Islet of Langerhans (tissue), 1 donor: ENCODE results near the gene ARHGEF6.
"Not testable (repeated sequence)": the region's sequence is repeated elsewhere in the genome, so short reads cannot be mapped to it uniquely, and the experiment has no call there.

Experiments
- FAIRE-seq: peaks from one replicate; lab custom pipeline; 2011; peaks lifted over from hg19 to GRCh38; lab: Jason Lieb, UNC

Gene ARHGEF6, protein sequence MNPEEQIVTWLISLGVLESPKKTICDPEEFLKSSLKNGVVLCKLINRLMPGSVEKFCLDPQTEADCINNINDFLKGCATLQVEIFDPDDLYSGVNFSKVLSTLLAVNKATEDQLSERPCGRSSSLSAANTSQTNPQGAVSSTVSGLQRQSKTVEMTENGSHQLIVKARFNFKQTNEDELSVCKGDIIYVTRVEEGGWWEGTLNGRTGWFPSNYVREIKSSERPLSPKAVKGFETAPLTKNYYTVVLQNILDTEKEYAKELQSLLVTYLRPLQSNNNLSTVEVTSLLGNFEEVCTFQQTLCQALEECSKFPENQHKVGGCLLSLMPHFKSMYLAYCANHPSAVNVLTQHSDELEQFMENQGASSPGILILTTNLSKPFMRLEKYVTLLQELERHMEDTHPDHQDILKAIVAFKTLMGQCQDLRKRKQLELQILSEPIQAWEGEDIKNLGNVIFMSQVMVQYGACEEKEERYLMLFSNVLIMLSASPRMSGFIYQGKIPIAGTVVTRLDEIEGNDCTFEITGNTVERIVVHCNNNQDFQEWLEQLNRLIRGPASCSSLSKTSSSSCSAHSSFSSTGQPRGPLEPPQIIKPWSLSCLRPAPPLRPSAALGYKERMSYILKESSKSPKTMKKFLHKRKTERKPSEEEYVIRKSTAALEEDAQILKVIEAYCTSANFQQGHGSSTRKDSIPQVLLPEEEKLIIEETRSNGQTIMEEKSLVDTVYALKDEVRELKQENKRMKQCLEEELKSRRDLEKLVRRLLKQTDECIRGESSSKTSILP

GRCh38 chrX:136780763-136781162, at the start of gene ARHGEF6:
TSS of gene ARHGEF6 (minus strand) at chrX:136780932. CDS start at chrX:136780882, 50 bp downstream.
- no peak for FAIRE-seq

DNA sequence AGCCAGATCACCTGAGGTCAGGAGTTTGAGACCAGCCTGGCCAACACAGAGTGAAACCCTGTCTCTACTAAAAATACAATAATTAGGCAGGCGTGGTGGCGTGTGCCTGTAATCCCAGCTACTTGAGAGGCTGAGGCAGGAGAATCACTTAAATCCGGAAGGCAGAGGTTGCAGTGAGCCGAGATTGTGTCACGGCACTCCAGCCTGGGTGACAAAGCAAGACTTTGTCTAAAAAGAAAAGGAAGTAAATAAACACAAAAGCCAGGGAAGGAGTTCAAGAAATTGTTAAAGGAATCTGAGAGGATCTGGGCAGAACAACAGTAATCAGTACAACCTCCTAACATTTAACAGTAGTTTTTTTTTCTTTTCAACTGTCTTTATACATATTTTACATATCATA, 48.7 kb upstream of the ARHGEF6 start:
- no peak for FAIRE-seq

DNA sequence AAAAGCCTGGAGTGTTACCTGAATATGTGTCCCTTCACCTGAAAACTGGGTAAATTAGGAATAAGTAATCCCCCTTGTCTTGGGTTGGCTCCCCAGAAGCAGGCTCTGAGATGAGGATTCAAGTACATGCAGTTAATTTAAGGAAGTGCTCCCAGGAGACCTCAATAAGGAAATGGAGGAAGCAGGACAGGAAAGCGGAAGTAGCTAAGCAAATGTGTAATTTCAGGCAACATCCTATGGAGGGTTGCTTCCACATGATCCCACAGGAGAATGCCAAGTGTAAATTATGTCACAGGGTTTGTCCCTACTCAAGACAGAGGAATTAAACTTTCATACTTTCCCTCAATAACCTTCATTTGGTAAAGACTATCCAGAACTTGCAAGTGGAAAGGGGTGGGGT, 48.1 kb upstream of the ARHGEF6 start:
- no peak for FAIRE-seq

GRCh38 chrX:136827026-136827425, 46.3 kb upstream of the ARHGEF6 start:
- no peak for FAIRE-seq

DNA sequence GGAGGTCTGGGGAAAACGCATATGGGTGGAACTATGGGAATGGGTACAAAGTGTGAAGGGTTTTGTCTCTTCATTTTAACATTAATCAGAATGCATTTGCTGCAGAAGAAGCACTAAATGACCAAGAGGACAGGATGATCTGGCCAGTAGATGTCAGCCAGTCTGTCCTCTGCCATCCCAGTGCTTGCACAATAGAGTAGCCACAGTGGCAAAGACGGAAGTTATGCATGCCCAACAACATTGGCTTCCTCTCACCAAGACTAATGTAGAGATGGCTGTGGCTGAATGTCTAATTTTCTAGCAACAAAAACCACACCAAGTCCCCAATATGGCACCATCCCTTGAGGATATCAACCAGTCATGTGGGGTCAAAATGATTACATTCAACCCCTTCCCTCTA, 45.0 kb upstream of the ARHGEF6 start:
- FAIRE-seq = no peak

- no peak for FAIRE-seq
Observed at GRCh38 chrX:136823175-136823574, 42.4 kb upstream of the ARHGEF6 start.

GRCh38 chrX:136822337-136823095, 41.8 kb upstream of the ARHGEF6 start:
- FAIRE-seq = no peak

DNA sequence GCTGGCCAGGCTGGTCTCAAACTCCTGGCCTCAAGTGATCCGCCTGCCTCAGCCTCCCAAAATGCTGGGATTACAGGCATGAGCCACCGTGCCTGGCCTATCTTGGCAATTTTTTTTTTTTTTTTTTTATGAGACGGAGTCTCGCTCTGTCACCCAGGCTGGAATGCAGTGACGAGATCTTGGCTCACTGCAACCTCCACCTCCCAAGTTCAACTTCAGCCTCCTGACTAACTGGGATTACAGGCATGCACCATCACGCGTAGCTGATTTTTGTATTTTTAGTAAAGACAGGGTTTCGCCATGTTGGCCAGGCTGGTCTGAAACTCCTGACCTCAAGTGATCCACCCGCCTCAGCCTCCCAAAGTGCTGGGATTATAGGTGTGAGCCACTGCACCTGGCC, 39.0 kb upstream of the ARHGEF6 start:
- not testable (repeated sequence) for FAIRE-seq

- no peak for FAIRE-seq
Observed at GRCh38 chrX:136819031-136819703, 38.4 kb upstream of the ARHGEF6 start.

- no peak for FAIRE-seq
Observed at GRCh38 chrX:136816975-136817374, 36.2 kb upstream of the ARHGEF6 start.

DNA sequence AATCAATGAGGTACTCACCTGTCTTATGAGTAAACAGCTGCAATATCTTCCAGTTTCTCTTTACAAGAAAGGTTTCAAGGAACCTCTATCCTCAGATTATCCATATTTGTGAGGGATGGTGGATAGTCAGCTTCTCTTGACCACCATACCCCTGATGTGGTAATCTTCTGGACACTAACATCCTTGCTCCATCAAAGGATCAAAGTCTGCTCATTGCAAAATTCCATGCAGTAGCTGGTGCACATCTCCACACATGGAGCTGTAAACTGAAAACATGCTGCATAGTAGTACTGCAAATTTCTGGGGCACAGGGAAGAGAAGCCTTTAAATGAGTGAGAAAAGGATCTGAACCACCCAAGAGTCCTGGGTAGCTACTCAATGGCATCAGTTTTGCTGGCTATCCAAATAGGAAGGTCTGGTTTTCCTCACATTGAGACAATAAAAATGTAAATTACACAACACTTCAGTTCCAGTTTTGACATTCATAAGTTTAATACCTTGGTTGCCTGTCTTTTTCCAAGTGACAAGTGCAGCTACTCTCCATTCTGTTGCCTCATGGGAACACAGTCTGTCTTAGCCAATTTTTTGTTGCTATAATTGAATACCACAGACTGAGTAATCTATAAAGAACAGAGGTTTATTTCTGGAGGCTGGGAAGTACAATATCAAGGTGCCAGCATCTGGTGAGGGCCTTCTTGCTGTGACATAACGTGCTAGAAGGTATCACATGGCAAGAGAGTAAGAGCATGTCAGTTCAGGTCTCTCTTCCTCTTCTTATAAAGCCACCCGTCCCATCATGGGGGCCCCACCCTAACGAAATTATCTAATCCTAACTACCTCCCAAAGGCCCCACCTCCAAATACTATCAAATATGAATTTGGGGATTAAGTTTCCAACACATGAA, 34.4 kb upstream of the ARHGEF6 start:
- FAIRE-seq = no peak

DNA sequence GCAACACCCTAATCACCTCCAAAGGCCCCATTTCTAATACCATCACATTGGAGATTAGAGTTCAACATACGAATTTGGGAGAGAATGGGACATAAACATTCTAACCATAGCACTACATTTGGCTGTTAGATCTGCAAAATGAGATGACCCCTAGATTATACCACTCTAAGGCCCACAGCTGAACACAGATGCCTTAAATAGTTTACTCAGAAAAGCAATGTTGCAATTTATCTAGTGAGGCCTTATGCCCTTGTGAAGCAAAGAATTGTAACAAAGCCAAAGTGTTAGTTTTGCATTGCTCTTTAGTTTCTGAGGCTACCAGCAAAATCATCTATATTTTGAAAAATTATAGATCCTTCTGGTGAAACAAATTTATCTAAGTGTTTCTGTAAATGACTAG, 31.6 kb upstream of the ARHGEF6 start:
- FAIRE-seq = no peak

- FAIRE-seq = no peak
Observed at GRCh38 chrX:136810493-136810892, 29.8 kb upstream of the ARHGEF6 start.

DNA sequence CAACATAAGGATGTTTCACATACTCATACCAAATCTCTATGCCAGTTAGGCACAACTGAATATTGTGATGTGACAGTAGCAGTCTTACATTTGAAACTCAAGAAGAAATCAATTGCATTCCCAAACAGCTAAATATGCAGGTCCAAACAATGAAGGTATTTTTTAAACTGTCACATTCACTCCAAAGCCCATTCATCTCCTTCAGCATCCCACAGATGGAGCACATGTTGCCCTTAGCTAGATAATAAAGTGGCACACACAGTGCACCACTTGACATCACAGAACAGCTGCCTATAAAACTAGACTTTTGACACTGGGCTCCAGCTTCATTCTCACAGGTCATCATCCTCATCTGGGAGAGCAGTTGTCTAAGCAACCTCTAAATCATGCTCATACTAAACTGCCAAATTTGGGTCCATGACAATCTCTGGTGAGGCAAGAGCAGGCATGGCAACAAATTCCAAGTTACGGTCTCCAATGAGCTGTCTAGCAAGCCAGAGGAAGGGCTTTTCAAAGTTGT, 26.2 kb upstream of the ARHGEF6 start:
- FAIRE-seq = no peak

DNA sequence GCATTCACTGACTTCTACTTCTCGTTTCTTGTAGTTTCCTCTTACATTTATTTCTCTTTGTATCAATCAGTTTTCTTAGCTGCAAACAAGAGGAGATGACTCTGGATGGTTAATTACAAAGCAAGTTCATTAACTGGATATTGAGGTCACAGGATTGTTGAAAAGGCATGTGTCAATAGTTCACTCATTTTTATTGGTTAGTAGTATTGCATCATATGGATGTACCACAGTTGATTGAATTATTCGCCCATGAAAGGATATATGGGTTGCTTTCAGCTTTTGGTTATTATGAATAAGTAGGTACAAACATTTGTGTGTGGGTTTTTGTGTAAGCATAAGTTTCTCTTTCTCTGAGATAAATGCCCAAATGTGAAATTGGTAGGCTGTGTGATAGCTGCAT, 21.8 kb upstream of the ARHGEF6 start:
- no peak for FAIRE-seq

GRCh38 chrX:136797787-136798186, 17.1 kb upstream of the ARHGEF6 start:
- FAIRE-seq = no peak

GRCh38 chrX:136795132-136795531, 14.4 kb upstream of the ARHGEF6 start:
- FAIRE-seq = not testable (repeated sequence)

- FAIRE-seq = not testable (repeated sequence)
Observed at GRCh38 chrX:136794660-136795059, 13.9 kb upstream of the ARHGEF6 start.

DNA sequence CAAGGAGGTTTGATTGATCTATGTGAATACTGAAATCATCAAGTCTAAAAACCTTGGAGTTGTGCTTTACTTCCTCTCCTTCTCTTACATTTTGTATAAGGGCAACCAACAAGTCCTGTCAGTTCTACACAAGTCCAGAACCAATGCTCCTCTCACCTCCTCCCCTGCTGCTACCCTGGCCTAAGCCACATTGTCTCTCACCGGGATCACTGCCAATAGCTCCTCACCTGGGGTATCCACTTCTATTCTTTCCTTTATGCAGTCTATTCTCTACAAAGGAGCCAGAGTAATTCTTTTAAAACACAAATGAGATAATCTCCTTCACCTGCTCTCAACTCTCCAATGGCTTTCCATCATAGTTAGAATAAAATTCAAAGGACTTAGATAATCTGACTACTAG, 13.3 kb upstream of the ARHGEF6 start:
- FAIRE-seq = no peak

- no peak for FAIRE-seq
Observed at GRCh38 chrX:136789856-136790255, 9.1 kb upstream of the ARHGEF6 start.

DNA sequence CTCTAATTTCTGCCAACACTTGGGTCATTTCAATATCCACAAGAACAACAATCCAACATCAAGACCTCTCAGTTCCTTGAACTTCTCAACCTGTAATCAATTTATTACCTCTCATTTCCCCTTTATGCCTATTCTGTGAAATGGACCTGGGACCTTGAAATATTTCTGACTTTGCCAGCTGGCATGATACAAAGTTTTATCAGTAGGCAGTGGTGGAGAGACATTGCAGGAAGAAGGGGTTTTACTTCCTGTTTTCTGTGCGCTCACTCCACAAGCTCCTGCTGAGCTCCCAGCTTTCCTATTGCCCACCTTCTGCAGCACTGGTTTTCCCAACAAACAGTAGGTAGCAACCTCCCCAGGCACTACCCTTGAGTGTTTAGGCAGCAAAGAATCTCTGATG, 3.5 kb upstream of the ARHGEF6 start:
- FAIRE-seq = no peak
